GM19099 (cell line): Measurements from ENCODE around the gene MED13L.

Experiments used
- POLR2A ChIP-seq: IDR thresholded peaks from 3 replicates; pipeline ENCODE4 v1.6.1; 2011; ENCODE audit warnings: low read depth; ENCODE audit not compliant: insufficient read length; ENCODE audit errors: extremely low read depth

Gene MED13L

DNA sequence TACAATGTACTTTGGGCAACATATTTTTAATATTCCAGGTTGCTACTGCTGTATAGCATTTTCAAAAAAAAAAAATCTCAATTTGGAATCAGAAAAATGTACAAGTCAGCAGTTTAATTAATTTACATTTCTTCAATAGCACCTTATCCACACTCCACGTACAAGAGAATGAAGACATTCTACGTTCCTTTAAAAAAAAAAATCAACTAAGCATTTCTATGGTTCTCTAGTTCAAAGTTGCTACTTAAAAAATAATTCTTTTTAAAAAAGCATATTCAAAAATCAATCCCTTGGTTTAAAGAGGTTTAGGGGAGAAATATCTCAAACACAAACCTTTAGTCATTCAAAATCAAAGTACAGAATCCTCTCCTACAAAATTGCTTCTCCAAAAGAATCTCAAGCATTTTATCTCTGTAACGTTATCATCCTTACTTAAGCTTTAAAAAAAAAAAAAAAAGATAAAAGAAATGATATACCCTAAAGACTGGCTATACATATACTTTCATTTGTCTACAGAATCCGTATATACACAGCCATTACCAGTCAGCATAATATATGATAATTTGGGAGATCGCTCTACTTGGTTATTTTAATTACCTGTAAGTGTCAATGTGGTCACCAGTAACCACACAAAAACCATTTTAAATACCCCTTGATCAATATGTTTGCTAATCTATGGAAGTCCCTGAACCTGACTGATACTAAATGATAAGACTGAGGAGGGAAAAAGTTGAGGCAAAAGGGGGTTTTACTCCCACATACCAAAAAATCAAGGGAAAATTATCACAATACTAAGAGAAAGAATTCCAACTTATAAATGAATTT, 2.7 kb downstream of the MED13L start:
- no peak for TF ChIP-seq POLR2A

- TF ChIP-seq POLR2A = no peak
These were observed 3.5 kb downstream of the MED13L start for GRCh38 chr12:116273813-116274550.

DNA sequence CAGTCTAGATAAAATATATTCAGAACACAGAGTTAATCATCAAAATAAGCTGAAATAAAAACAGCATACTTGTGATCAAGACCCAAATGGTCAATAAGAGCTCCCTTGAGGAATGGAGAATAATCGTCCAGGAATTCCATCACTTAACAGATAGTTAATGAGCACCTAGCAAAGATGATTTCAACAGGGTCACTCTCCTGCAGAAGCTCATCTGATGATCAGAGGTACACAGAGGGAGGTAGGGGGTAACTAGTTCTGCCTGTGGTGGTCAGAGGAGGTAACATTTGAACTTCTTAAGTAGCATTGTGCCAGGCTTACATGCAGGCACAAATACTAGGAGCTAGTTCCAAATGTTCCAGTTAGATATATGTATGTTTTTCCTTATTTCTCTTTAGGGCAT, 9.5 kb downstream of the MED13L start:
- TF ChIP-seq POLR2A = no peak

- no peak for TF ChIP-seq POLR2A
These were observed 10.7 kb downstream of the MED13L start for GRCh38 chr12:116266631-116267349.

GRCh38 chr12:116266168-116266601, 11.3 kb downstream of the MED13L start:
- no peak for TF ChIP-seq POLR2A

- no peak for TF ChIP-seq POLR2A
These were observed 11.9 kb downstream of the MED13L start for GRCh38 chr12:116265351-116266147.

DNA sequence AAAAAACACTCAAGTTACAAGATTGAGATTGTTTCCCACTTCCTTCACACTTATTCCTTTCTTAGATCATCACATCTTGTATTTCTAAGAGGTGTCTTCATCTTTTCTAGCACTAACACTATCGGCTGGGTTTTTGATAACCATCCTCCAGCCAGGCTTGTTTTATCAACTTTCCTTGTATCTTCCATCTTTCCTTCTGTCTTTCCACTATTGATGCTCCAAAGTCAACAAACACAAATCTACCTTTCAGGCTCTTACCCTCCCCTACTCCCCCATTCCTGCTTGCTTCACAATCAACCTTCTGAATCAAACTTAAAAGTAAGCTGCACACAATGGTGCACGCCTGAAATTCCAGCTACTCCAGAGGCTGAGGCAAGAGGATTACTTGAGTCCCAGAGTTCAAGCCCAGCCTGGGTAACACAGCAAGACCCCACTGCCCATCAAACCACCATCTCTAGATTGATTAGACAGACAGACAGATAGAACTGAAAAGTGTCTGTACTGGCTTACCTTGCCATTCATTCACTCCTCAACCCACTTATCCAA, 12.9 kb downstream of the MED13L start:
- no peak for TF ChIP-seq POLR2A

DNA sequence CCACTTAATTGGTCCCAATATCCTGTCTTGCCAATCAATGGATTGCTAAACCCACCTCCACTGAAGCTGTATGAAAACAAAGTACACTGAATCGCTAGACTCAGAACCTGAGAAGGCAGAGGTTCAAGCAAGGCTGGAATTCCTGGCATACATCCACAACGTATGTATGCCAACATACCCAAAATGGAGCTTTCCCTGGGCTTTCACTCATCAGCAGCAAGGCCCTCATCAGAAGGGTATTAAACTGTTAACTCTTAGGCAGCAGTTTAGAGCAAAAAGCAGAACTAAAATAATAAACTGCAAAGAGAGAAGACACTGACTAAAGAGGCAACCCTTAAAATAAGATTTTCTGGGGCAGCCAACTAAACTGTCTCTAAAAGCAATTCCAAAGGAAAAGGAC, 13.6 kb downstream of the MED13L start:
- TF ChIP-seq POLR2A = no peak

GRCh38 chr12:116263431-116263830, 14.1 kb downstream of the MED13L start:
- TF ChIP-seq POLR2A = no peak

- no peak for TF ChIP-seq POLR2A
These were observed 14.8 kb downstream of the MED13L start for GRCh38 chr12:116262741-116263140.

GRCh38 chr12:116261525-116262100, 15.9 kb downstream of the MED13L start:
- TF ChIP-seq POLR2A = no peak

DNA sequence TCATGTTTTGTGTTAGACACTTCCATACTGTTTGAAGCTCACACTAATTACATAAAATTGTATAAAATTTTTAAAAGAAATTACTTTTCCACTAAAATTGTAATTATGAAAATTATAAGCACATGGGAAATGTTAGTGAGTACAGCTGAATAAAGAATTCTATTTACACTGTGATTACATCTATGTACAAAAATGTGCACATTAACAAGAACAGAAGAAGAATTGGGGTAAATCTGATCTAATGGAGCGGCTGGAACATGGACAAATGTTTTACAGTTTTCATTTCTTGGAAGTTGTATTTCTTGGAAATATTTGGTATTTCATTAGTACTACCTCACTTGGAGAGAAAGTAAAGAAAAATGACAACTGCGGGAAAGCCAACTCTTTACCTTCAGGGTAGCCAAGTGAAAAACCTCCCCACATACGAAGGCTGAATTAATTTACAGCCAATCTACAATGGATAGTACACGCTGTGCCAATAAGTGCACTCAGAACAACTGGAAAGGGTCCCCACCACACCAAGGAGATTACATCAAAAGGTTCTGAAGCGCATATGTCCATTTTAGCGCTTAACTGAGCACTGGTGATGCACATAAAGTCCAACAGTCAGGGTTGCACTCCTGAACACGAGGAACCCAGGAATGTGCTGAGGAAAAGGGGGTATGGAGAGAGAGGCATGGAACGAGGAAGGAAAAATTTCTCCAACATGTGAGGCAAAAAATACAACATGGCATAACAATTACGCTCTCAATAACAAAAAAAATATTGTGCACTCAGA, 17.5 kb downstream of the MED13L start:
- TF ChIP-seq POLR2A = no peak

GRCh38 chr12:116257826-116258225, 19.7 kb downstream of the MED13L start:
- no peak for TF ChIP-seq POLR2A
